Measurements from ENCODE around the gene INTS12. TPM values are rescaled to one million over a fixed set of nuclear protein-coding genes. Genes with fewer than 3 reads are reported as not detected.

INTS12 gene
- total and polyA plus RNA-seq, 2 experiments from 2014 or later = 12.6 to 15.3 TPM

GRCh38 chr4:105714932-105715331 lies 6.4 kb upstream of the INTS12 start (continued):
- TF ChIP-seq REST (IDR thresholded peaks at IDR 0.05; ENCODE audit: unreplicated experiment) = no peak
- TF ChIP-seq STAT1 (IDR thresholded peaks at IDR 0.05; ENCODE audit: unreplicated experiment) = no peak

- no peaks in the 10 kb centered on the region for H3K9me2 ChIP-seq (ENCODE audit: insufficient read depth)
- Mint-ChIP-seq H3K27me3 (ENCODE audit: insufficient read depth, low read depth, poor library complexity) (peaks cover 5% of the 10 kb centered on the region), H3K36me3 (ENCODE audit: low read depth) (peaks cover 18% of the 10 kb centered on the region), H3K9me3 (peaks cover 8% of the 10 kb centered on the region), H3K27ac (no peak overlapping the region), H3K4me1 (peaks cover 2% of the 10 kb centered on the region; the same call in 2 of the 3 replicates), H3K4me3 (no peak overlapping the region)
- 0 out of 2 replicates have a peak, but pooled peaks cover 3% of the 10 kb centered on the region for H4K20me1 ChIP-seq (replicated peaks; ENCODE audit: insufficient read depth)
- no peaks in the 10 kb centered on the region for H3F3A ChIP-seq (replicated peaks; ENCODE audit: low read depth)
- DNase-seq (ENCODE audit: low spot score) = no peak
- no peak for ATAC-seq
- peaks cover 12% of the 10 kb centered on the region; the same call in 1 of the 2 replicates for H3K4me1 ChIP-seq (ENCODE audit: insufficient read depth)
- H3K27me3 ChIP-seq (ENCODE audit: insufficient read depth) = no peaks in the 10 kb centered on the region
- H3K27ac ChIP-seq (ENCODE audit: low read depth) = no peak overlapping the region
- peaks cover 71% of the 10 kb centered on the region for H3K79me2 ChIP-seq (replicated peaks; ENCODE audit: insufficient read depth)
- H3K36me3 ChIP-seq (ENCODE audit: insufficient read depth) = no peaks in the 10 kb centered on the region
- no peak overlapping the region for H3K4me3 ChIP-seq
- no peak overlapping the region for H3K4me2 ChIP-seq
- H2AFZ ChIP-seq = no peak overlapping the region
- TF ChIP-seq ZNF462 (CRISPR knock-in tag; IDR thresholded peaks at IDR 0.05) (no peak), ETS1 (IDR thresholded peaks at IDR 0.05) (no peak), EZH2 (IDR thresholded peaks at IDR 0.05; ENCODE audit: low read depth, unreplicated experiment) (no peak), EZH2phosphoT487 (IDR thresholded peaks at IDR 0.05; ENCODE audit: unreplicated experiment) (no peak), NANOG (IDR thresholded peaks at IDR 0.05; ENCODE audit: borderline replicate concordance) (no peak), REST (IDR thresholded peaks at IDR 0.05; ENCODE audit: unreplicated experiment) (no peak), ZNF114 (CRISPR knock-in tag; IDR thresholded peaks at IDR 0.05) (no peak), STAT1 (IDR thresholded peaks at IDR 0.05; ENCODE audit: unreplicated experiment) (no peak), JUNB (IDR thresholded peaks at IDR 0.05; ENCODE audit: unreplicated experiment) (no peak)
Measured at GRCh38 chr4:105714071-105714521, 5.6 kb upstream of the INTS12 start.

All from GM23338 (cell line).